GM10266 (cell line): Measurements from ENCODE around the gene RRN3.
A peak's percentile ranks its signal among the peaks of the same experiment; 100 is the strongest.
"Not testable (repeated sequence)": the region's sequence is repeated elsewhere in the genome, so short reads cannot be mapped to it uniquely, and the experiment has no call there.

Experiments used
- DNase-seq: peaks from one replicate; pipeline ENCODE4 v3.0.0; 2012; ENCODE audit errors: extremely low spot score
- CTCF ChIP-seq: IDR thresholded peaks from 2 replicates; pipeline ENCODE4 v1.5.1; 2012; ENCODE audit warnings: mild to moderate bottlenecking, low read depth; ENCODE audit not compliant: control insufficient read depth, insufficient read depth; ENCODE audit errors: missing control alignments

Gene RRN3

DNA sequence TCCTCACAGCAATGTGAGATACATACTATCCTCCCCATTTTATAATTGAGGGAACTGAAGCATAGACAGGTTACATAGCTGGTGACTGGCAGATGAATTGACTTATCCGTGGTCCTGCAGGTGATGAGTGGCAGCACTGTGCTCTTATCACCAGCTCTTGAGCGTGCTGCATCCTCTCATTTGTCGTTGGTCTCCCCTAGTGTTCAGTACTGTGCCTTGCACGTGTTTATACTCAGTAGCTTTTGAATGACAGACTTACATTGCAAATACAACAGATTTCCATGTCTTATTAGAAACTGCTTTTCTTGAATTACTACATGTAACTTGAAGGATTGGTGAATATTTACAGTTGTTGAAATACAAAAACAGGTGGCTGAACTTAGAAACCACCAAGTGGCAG, 71.9 kb downstream of the RRN3 start:
- peak; percentile 42 for DNase-seq

GRCh38 chr16:15021429-15021828, 72.6 kb downstream of the RRN3 start:
- not testable (repeated sequence) for DNase-seq

More for the DNA sequence above, 71.9 kb downstream of the RRN3 start:
- peak; percentile 45 for TF ChIP-seq CTCF

DNA sequence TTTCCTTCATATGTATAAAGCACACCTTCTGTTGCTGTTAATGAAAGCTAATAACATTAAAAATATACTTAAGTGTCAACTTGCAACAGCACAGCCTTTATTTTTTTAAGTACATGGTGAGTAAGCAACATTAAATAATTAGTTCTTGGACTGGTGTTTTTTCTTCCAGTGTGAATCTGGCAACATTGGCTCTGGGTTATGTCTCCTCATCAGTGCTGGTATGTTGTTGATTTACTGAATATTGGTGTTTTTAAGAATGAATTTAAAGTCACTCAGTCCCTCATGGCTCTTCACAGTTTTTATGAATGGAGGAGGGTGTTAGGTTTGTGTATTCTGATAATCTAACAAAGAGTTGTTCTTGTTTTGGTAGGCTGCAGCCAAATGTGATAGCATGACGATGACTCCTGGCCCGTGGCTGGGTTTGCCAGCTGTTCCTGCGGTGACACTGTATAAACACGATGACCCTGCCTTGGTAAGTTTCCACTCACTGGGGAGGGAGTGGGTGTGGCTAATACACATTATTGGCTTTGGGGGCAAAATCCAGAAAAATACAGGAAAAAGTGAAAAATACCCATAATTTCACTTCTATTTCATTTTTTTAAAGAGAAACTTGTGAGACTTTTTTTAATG, 77.0 kb downstream of the RRN3 start:
- DNase-seq: not testable (repeated sequence)

DNA sequence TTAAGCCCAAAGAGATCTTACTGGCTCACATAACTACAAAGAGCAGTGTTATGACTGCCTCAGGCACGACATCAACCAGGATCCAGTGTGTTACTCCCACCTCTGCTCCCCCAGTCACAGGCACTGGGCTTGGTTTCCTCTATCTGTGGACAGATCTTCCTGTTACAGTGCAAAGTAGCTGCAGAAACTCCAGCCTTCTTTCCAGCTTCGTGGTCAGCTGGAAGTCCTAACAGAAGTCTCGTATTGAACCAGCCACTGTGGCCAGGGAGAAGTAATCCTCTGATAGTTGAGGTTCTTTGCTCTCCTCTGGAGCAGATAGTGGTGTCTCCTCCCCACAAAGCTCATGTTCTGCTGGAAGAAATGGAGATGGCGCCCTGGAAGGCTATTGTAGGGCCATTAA, 77.7 kb downstream of the RRN3 start:
- not testable (repeated sequence) for DNase-seq

DNA sequence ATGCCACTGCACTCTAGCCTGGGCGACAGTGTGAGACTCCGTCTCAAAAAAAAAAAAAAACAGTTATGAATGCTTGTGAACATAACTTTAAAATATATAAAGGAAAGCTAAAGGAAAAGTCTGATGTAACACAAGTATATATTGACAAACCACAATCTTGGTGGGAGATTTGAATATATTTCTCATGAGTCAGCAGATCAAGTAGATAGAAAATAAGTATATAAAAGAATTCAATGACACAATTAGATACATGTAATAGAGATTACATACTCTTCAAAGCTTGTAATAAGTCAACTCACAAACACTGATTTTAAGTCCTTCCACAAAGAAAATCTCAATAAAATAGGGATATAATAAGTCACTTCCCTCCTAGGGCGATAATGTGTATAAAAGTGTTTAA, 78.4 kb downstream of the RRN3 start:
- DNase-seq: not testable (repeated sequence)

- not testable (repeated sequence) for DNase-seq
These were observed 81.1 kb downstream of the RRN3 start for GRCh38 chr16:15012941-15013340.
